ENCODE measurements around the gene ERICH2.

DNA sequence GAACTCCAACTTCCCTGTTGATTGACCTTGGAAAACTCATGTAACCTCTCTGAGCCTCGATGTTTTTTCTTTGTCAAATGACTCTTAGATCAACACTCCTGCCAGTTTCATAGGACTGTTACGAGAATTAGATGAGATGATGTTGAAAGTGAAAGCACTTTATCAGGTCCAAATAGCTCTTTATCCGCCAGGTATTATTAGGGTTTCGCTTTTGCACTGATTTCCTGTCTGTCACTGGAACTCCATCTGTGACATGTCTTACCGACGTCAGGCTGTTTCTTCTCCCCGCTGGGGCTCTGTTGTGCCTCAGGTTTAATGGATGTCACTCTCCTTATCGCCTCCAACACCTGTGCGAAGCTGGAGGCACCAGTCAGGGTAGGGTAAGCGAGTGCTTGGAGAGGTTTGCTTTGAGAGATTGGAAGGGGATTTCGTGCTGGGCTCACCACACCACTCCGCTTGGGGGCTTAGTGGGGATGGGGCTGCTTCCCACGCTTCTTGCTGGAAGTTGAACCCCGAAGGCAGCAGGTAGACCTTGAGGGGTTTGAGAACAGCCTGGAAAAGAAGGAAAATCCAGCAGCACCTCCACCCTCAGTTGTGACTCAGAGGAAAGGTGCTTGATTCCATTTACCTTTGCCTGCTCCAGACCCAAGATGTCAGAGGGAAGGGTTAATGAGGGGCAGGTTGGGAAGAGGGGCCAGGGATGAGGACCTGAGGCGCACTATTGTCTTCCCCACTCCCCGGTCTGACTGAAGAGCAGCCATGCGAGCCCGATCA, 50.8 kb downstream of the ERICH2 start:
- TF ChIP-seq ATF1 (CRISPR knock-in tag; IDR thresholded peaks at IDR 0.05) (no peak), ATF3 (CRISPR knock-in tag; conservative IDR thresholded peaks at IDR 0.05) (no peak), IRF2 (CRISPR knock-in tag; IDR thresholded peaks at IDR 0.05; ENCODE audit: borderline replicate concordance, low read depth) (no peak), FOXJ3 (CRISPR knock-in tag; IDR thresholded peaks at IDR 0.05; ENCODE audit: borderline replicate concordance) (no peak)

All from WTC11 (cell line).